ENCODE results near the gene GPD2. TPM values are rescaled to one million over a fixed set of nuclear protein-coding genes. Genes with fewer than 3 reads are reported as not detected.

GPD2 gene
- total RNA-seq, 2 donors from 2014 or later = 61.1 to 76.2 TPM

DNA sequence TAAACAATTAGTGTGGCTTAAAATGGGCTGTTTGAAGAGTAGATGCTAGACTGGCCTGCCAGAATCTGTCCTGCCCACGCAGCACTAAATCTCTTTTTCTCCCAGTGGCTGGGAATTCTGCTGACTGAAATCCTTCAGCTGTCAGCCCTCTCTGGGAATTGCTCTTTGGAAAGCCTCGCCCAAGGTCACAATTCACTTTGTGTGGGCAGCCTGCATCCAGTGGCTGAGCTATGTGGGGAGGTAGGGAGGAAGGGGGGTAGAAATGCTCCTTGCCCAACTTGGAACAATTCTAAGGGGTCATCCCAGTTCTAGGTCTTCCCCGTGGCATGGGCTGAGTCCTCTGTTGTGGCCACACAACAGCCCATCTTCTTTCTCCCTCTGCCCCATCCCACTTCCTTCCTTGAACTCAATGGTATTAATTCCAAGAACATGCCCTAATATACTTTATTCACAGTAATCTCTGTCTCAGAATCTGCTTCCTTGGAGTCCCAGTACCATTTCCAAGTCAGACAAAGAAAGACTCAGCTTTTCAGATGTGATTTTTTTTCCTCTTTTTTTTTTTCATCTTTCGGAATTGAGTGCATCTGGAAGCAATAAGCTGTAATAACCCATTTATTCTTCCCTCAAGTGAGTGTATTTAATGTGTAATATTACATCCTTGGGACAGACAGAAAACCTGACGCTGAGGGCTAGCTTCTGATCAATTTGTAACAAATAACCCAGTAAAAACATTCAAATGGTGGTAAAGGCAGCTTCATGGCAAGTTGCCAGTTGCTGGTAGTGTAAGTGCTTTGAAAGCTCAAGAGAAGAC, 189.4 kb downstream of the GPD2 start:
- H3K27ac ChIP-seq = no peak overlapping the region
- no peaks in the 10 kb centered on the region for H3K27me3 ChIP-seq
- TF ChIP-seq, protein P1, sequence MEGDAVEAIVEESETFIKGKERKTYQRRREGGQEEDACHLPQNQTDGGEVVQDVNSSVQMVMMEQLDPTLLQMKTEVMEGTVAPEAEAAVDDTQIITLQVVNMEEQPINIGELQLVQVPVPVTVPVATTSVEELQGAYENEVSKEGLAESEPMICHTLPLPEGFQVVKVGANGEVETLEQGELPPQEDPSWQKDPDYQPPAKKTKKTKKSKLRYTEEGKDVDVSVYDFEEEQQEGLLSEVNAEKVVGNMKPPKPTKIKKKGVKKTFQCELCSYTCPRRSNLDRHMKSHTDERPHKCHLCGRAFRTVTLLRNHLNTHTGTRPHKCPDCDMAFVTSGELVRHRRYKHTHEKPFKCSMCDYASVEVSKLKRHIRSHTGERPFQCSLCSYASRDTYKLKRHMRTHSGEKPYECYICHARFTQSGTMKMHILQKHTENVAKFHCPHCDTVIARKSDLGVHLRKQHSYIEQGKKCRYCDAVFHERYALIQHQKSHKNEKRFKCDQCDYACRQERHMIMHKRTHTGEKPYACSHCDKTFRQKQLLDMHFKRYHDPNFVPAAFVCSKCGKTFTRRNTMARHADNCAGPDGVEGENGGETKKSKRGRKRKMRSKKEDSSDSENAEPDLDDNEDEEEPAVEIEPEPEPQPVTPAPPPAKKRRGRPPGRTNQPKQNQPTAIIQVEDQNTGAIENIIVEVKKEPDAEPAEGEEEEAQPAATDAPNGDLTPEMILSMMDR (IDR thresholded peaks at IDR 0.05) = no peak
- H3K4me3 ChIP-seq = no peak overlapping the region
- intact Hi-C loops (cut with DNase I) = no loop called here
- H3K9me3 ChIP-seq = no peaks in the 10 kb centered on the region
- no peaks in the 10 kb centered on the region for H3K4me1 ChIP-seq
- H3K9ac ChIP-seq (ENCODE audit: low read depth in 2 of 2, low read length in 2 of 2) = no peak overlapping the region
- H3K36me3 ChIP-seq = no peaks in the 10 kb centered on the region
- no peak for DNase-seq

DNA sequence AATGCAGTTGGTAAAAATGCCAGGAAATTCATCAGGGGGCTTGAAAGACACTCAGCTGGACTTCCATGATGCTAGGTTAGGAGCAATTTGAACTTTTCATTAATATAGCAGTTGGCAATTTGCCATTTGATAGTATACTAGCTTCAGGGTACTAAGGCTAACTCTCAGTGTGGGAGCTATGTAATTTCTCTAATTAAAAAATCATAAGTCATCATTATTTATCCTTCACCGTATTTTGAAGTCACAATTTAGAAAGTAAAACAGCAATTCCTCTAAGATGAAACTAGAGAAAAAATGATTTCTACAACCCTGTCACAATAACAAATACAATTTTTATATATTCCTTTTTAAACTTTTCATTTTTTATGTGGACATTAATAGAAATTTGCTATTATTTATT, 190.8 kb downstream of the GPD2 start:
- Histone ChIP-seq H3K36me3 (no peaks in the 10 kb centered on the region), H3K27me3 (no peaks in the 10 kb centered on the region), H3K9ac (ENCODE audit: low read depth in 2 of 2, low read length in 2 of 2) (no peak overlapping the region), H3K4me3 (no peak overlapping the region), H3K9me3 (no peaks in the 10 kb centered on the region), H3K27ac (no peak overlapping the region), H3K4me1 (no peaks in the 10 kb centered on the region)
- intact Hi-C loops (cut with DNase I) = no loop called here
- no peak for DNase-seq
- TF ChIP-seq, protein P1 (IDR thresholded peaks at IDR 0.05) = no peak

GRCh38 chr2:156630579-156631337, 194.6 kb downstream of the GPD2 start:
- Histone ChIP-seq H3K27ac (no peak overlapping the region), H3K4me3 (no peak overlapping the region), H3K9me3 (no peaks in the 10 kb centered on the region), H3K9ac (ENCODE audit: low read depth in 2 of 2, low read length in 2 of 2) (no peak overlapping the region), H3K36me3 (no peaks in the 10 kb centered on the region), H3K4me1 (no peaks in the 10 kb centered on the region), H3K27me3 (no peaks in the 10 kb centered on the region)
- TF ChIP-seq, protein P1 (IDR thresholded peaks at IDR 0.05) = no peak
- no peak for DNase-seq
- intact Hi-C loops (cut with DNase I) = no loop called here

- Histone ChIP-seq H3K9me3 (no peaks in the 10 kb centered on the region), H3K4me3 (no peak overlapping the region), H3K27ac (no peak overlapping the region), H3K27me3 (no peaks in the 10 kb centered on the region), H3K9ac (ENCODE audit: low read depth in 2 of 2, low read length in 2 of 2) (no peak overlapping the region), H3K4me1 (no peaks in the 10 kb centered on the region), H3K36me3 (no peaks in the 10 kb centered on the region)
- DNase-seq = no peak
- TF ChIP-seq, protein P1 (IDR thresholded peaks at IDR 0.05) = no peak
- intact Hi-C loops (cut with DNase I) = no loop called here
Observed at GRCh38 chr2:156635646-156636045, 199.5 kb downstream of the GPD2 start.

Other genes starting within 250 kb of the GPD2 start
- gene NR4A2, start 103.7 kb upstream of the GPD2 start, total RNA-seq = 1 to 10 TPM; 2.6 to 4.7 TPM

All from colonic mucosa (tissue), 4 donors.